Stimulated activated naive CD4-positive, alpha-beta T cell (primary cell): Measurements from ENCODE around the gene CIAO2A.
"Not testable (repeated sequence)": the region's sequence is repeated elsewhere in the genome, so short reads cannot be mapped to it uniquely, and the experiment has no call there.

Experiments
- DNase-seq, 6 experiments: peaks; one replicate each; lab custom pipeline; 2025; lab: John Stamatoyannopoulos, UW

Gene CIAO2A, protein sequence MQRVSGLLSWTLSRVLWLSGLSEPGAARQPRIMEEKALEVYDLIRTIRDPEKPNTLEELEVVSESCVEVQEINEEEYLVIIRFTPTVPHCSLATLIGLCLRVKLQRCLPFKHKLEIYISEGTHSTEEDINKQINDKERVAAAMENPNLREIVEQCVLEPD

GRCh38 chr15:64093627-64094417, at the start of gene CIAO2A:
Gene CIAO2A (minus strand): TSS chr15:64093838. CDS start chr15:64093768, 70 bp downstream.
- DNase-seq = peak; percentile 77 to 91 (median 87)

DNA sequence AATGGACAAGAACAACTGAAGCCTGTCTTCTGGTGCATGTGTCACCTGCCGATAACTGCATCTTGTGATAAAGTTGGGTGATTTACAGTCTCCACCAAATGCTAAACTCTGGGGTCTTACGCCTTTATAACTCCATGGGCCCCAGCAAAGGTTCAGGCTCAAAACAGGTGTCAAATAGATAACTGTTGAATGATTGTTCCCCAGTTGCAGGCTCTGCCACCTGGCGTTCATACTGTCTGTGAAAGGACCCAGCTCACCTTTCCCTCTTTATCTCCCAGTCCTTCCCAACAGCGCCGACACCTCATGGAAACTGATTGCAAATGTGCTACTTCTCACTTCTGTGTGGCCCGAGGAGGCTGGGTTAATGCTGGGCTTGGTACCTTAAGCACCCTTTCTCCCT, 49.6 kb upstream of the CIAO2A start:
- DNase-seq = no peak

- no peak for DNase-seq
These were observed 48.3 kb upstream of the CIAO2A start for GRCh38 chr15:64141798-64142512.

DNA sequence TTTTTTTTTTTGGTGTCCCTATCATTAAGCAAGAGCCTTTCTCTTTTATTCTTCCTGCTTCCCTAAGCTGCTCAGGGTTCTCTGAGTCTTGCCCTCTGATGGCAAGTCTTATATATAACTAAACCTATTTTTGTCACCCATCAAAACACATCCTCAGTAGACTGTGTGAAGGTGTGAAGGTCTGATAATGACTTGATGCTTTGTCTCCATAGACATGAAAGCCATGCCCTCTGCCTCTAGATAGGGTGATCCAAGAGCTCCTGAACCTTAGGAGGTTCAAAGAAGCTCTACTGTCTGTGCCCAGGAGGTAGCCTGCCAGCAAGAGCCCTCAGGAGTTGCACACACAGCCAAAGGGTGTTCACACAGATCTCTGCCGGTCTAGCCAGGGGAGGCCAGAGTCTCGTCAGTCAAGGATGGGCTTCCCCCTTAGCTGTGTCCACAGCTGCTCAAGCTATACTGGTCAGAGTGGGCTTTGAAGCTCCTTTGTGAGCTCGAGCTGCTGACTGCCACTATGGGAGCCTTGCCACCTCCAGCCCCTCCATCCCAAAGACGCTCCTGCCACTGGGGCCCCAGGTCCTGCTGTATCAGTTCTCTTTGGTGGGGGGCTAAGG, 44.8 kb upstream of the CIAO2A start:
- no peak for DNase-seq

DNA sequence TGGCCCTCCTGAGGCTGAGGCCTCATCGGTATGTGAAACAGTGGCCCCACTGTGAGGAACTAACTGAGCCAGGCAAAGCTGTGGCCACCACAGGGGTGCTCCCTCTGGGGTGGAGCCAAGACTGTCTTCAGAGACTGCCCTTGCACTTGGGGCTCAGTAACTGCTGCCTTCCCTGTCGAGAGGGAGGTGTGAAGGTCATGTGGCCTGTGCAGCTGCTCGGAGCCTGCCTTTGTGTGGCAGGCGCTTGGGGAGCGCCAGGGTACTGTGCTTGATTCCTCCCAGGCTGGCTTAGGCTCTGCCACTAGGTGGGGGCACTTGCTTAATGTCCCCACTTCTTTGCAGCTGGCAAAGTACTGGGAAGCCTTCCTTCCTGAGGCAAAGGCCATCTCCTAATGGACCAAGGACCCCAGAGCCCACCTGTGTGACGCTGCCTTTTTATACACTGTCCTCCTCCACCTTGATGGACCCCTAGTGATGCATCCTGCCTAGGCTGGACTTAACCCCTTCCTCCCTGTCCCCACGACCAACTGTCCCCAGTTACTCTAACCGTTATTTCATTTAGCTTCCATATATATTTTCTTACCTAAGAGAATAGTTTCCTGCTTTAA, 43.7 kb upstream of the CIAO2A start:
- DNase-seq = no peak

- DNase-seq = no peak
These were observed 42.7 kb upstream of the CIAO2A start for GRCh38 chr15:64136347-64136746.

DNA sequence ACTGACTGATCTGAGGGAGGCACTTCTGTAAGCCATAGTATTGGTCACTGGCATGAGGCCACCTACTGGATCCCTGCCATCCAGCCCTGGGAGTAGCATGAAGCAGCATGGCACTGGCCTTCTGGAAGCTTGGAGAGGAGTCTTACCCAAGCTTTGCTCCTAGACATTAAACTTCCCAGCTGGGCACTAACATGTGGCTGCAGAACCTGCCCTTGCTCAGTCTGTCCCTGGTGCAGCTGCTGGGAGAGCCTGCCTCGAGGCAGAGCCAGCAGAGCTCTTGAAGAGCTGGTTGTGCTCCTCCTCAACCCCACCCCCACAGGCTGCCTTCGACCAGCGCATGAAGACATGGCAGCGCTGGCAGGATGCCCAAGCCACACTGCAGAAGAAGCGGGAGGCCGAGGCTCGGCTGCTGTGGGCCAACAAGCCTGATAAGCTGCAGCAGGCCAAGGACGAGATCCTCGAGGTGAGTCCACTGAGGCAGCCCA, 40.7 kb upstream of the CIAO2A start:
- no peak for DNase-seq

- DNase-seq = no peak
These were observed 40.1 kb upstream of the CIAO2A start for GRCh38 chr15:64133623-64134344.

DNA sequence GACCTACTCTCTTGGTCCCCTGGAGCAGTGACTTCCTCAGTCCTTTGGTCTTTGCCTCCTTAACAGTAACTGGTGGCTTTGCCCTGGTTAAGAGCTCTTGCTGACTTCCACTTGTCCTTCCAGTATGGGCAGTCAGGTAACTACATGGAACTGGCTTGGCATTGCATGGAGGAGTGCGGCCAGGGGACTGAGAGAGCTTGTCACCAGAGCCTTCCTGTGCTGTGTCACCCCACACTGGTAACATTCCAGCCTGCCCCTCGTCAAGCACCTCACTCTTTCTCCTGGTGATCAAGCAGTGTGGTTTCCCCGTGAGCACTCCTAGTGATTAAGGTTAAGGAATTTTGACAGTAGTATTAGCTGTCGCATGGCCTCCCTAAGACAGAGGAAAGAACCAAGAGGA, 38.6 kb upstream of the CIAO2A start:
- no peak for DNase-seq

GRCh38 chr15:64131547-64131946, 37.9 kb upstream of the CIAO2A start:
- no peak for DNase-seq

- DNase-seq = no peak
These were observed 36.5 kb upstream of the CIAO2A start for GRCh38 chr15:64130159-64130558.

DNA sequence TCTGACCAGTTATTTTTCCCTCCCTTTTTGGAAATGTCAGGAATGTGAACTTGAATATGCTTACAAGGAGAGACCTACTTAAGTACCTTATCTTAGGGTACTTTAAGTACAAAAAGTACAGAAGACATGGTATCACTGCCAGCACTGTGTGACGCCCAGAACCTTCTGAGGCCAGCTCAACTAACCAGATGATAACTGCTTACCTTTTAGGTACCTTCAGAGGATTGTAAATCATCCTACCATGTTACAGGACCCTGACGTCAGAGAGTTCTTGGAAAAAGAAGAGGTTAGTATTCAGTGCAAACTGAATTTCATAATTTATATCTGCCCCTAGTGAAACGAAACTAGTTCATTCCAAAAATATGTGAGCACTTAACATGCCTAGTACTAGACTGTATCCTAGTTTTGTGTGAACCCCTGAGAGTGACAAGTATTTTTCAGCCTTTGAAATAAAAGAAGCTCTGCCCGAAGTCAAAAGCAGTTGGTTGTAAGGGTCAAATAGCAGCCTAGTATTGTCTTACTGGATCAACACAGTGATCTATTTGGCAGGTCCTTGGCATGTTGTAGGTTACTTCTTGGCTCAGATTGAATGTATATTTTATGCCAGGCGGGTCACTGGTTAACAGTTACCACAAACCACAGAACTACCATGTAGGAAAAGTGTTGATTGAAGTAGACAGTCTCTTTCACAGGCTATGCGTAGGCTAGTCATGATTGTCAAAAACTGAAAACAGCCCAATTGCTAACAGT, 34.1 kb upstream of the CIAO2A start:
- DNase-seq = no peak

- no peak for DNase-seq
These were observed 32.3 kb upstream of the CIAO2A start for GRCh38 chr15:64125978-64126377.

GRCh38 chr15:64122936-64123351, 29.3 kb upstream of the CIAO2A start:
- no peak for DNase-seq

GRCh38 chr15:64122444-64122843, 28.8 kb upstream of the CIAO2A start:
- no peak for DNase-seq

- DNase-seq = no peak
These were observed 28.0 kb upstream of the CIAO2A start for GRCh38 chr15:64121614-64122013.

DNA sequence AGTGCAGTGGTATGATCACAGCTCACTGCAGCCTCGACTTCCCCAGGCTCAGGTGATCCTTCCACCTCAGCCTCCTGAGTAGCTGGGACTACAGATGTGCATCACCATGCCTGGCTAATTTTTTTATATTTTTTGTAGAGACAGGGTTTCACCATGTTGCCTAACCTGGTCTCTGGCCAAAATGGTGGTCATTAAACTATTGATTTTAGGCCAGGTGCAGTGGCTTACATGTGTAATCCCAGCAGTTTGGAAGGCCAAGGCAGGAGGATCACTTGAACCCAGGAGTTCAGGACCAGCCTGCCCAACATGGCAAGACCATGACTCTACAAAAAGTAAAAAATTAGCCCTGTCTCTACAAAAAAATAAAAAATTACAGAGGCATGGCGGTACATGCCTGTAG, 26.7 kb upstream of the CIAO2A start:
- not testable (repeated sequence) for DNase-seq

- DNase-seq = no peak
These were observed 24.3 kb upstream of the CIAO2A start for GRCh38 chr15:64117759-64118487.

- DNase-seq = no peak
These were observed 19.3 kb upstream of the CIAO2A start for GRCh38 chr15:64112904-64113303.
